ENCODE results near the gene GPR78.

- TF ChIP-seq CTCF (IDR thresholded peaks at IDR 0.05) (no peak), ZFX (IDR thresholded peaks at IDR 0.05; ENCODE audit: borderline replicate concordance) (no peak)
Measured at GRCh38 chr4:8570201-8570600, 10.0 kb upstream of the GPR78 start.

Data from 22Rv1 (cell line).